CD14-positive monocyte (primary cell): ENCODE results near the gene KNSTRN. TPM values are rescaled to one million over a fixed set of nuclear protein-coding genes. Genes with fewer than 3 reads are reported as not detected.

Source experiments
- DNase-seq, 3 donors: peaks; one replicate each; pipeline ENCODE4 v3.0.0-alpha.2; 2011 to 2022
- H2AFZ ChIP-seq: 2 replicates; pipeline ENCODE4 v1.6.0; 2012; ENCODE audit warnings: mild to moderate bottlenecking, low read depth, low read length, inconsistent platforms; ENCODE audit not compliant: insufficient read depth, poor library complexity, severe bottlenecking
- H3K27ac ChIP-seq, 2 donors: 1 replicate in 1 of 2; 2 replicates in 1 of 2; pipeline ENCODE4 v1.5.1; 2012 to 2013; ENCODE audit warnings: low read length in 2 of 2, control low read depth in 1 of 2, inconsistent platforms in 1 of 2, low read depth in 1 of 2, mild to moderate bottlenecking in 1 of 2
- H3K27me3 ChIP-seq, 2 donors: one replicate each; pipeline versions ENCODE4 v1.6.0 to v1.6.1; 2011 to 2013; ENCODE audit warnings: low read length in 2 of 2; ENCODE audit not compliant: control insufficient read depth in 2 of 2, insufficient read depth in 2 of 2
- H3K36me3 ChIP-seq, 2 donors: replicated peaks in 1 of 2; 1 replicate in 1 of 2; 2 replicates in 1 of 2; pipeline versions ENCODE4 v1.5.1 to v1.6.1; 2012 to 2013; ENCODE audit warnings: low read length in 2 of 2, control low read depth in 1 of 2, inconsistent platforms in 1 of 2, mild to moderate bottlenecking in 1 of 2; ENCODE audit not compliant: insufficient read depth in 2 of 2, control insufficient read depth in 1 of 2
- H3K4me1 ChIP-seq, 2 donors: 1 replicate in 1 of 2; 2 replicates in 1 of 2; pipeline versions ENCODE4 v1.5.1 to v1.6.1; 2012 to 2013; ENCODE audit warnings: low read length in 2 of 2, control low read depth in 1 of 2, inconsistent platforms in 1 of 2, mild to moderate bottlenecking in 1 of 2, moderate library complexity in 1 of 2; ENCODE audit not compliant: insufficient read depth in 2 of 2, control insufficient read depth in 1 of 2
- H3K4me2 ChIP-seq: replicated peaks from 2 replicates; pipeline ENCODE3; 2012; ENCODE audit warnings: low read length, moderate library complexity, mild to moderate bottlenecking; ENCODE audit not compliant: poor library complexity, severe bottlenecking; ENCODE audit errors: extremely low read depth
- H3K4me3 ChIP-seq, 3 experiments: fragments of 200-600 bp in 1 of 3; sonication (generic) in 1 of 3; replicated peaks in 1 of 3; 1 replicate in 2 of 3; 2 replicates in 1 of 3; pipeline ENCODE4 v1.5.1; 2011 to 2013; ENCODE audit warnings: low read length in 3 of 3, mild to moderate bottlenecking in 3 of 3, control low read depth in 2 of 3, low read depth in 2 of 3, inconsistent platforms in 1 of 3, moderate library complexity in 1 of 3
- H3K79me2 ChIP-seq: 2 replicates; pipeline ENCODE4 v1.6.0; 2012; ENCODE audit warnings: mild to moderate bottlenecking, control low read depth, inconsistent platforms, low read length, moderate library complexity; ENCODE audit not compliant: insufficient read depth
- H3K9ac ChIP-seq: 2 replicates; pipeline ENCODE4 v1.6.0; 2017; ENCODE audit warnings: low read length, mild to moderate bottlenecking; ENCODE audit not compliant: insufficient read depth, poor library complexity, severe bottlenecking
- H3K9me3 ChIP-seq, 2 donors: replicated peaks in 1 of 2; 1 replicate in 1 of 2; 2 replicates in 1 of 2; pipeline versions ENCODE4 v1.5.1 to v1.6.1; 2012 to 2013; ENCODE audit warnings: low read length in 2 of 2, control low read depth in 1 of 2; ENCODE audit not compliant: control insufficient read depth in 1 of 2, insufficient read depth in 1 of 2
- H4K20me1 ChIP-seq: 2 replicates; pipeline ENCODE4 v1.6.0; 2012; ENCODE audit warnings: mild to moderate bottlenecking, low read length, control low read depth, moderate library complexity; ENCODE audit not compliant: insufficient read depth
- H3K27ac Mint-ChIP-seq, 7 donors: one replicate each; pipeline ENCODE4 v1.8.0; 2020; ENCODE audit warnings: mild to moderate bottlenecking in 7 of 7, mixed read lengths in 7 of 7, moderate library complexity in 6 of 7, inconsistent platforms in 2 of 7
- H3K27me3 Mint-ChIP-seq, 3 donors: one replicate each; pipeline ENCODE4 v1.8.0; 2021 to 2022; ENCODE audit warnings: low read depth in 3 of 3, mild to moderate bottlenecking in 3 of 3, mixed read lengths in 3 of 3, moderate library complexity in 3 of 3, inconsistent platforms in 1 of 3
- H3K36me3 Mint-ChIP-seq, 2 donors: one replicate each; pipeline ENCODE4 v1.8.0; 2020; ENCODE audit warnings: mixed read lengths in 2 of 2, inconsistent platforms in 1 of 2, mild to moderate bottlenecking in 1 of 2
- H3K4me1 Mint-ChIP-seq: one replicate; pipeline ENCODE4 v1.8.0; 2020; ENCODE audit warnings: mild to moderate bottlenecking, mixed read lengths
- H3K4me3 Mint-ChIP-seq, 2 donors: one replicate each; pipeline ENCODE4 v1.8.0; 2020; ENCODE audit warnings: mild to moderate bottlenecking in 2 of 2, mixed read lengths in 2 of 2, moderate library complexity in 1 of 2
- H3K9me3 Mint-ChIP-seq, 7 donors: one replicate each; pipeline ENCODE4 v1.8.0; 2020 to 2022; ENCODE audit warnings: mixed read lengths in 7 of 7, mild to moderate bottlenecking in 6 of 7, moderate library complexity in 6 of 7, inconsistent platforms in 2 of 7
- WGBS: methylation state at CpG from one replicate; pipeline ENCODE4 v1.1.5; 2013; ENCODE audit warnings: missing lambda C conversion rate; ENCODE audit not compliant: insufficient coverage; 5-methylcytosine and 5-hydroxymethylcytosine counted together
- intact Hi-C, 2 donors: fragments of 100-400 bp; cut with micrococcal nuclease; formaldehyde crosslinking; loops; one replicate each; pipeline versions ENCODE4 v1.15.0 to v1.15.1; 2023
- polyA plus RNA-seq, 3 donors: library from polyadenylated mRNA; depleted of rRNA in 1 of 3; unstranded in 2 of 3; stranded (reverse) in 1 of 3; fragments of 300-500 nt in 2 of 3; fragments of >200 nt in 1 of 3; fragmentation: Illumina TruSeq in 2 of 3; gene quantifications; 1 replicate in 2 of 3; 2 replicates in 1 of 3; pipeline ENCODE4 v1.2.3, GENCODE V29; 2012 to 2021
- TF ChIP-seq, protein P1 (sequence below): fragments of 200-600 bp; IDR thresholded peaks from one replicate; pipeline ENCODE4 v1.8.0; 2022; ENCODE audit warnings: antibody characterized with exemption, mild to moderate bottlenecking

The KNSTRN gene
- polyA plus RNA-seq, 3 donors = 5.4 to 10.0 (median 7.9) TPM

GRCh38 chr15:40334941-40335795 lies 47.4 kb upstream of the KNSTRN start:
- H3K36me3 ChIP-seq = peaks cover 0 to 12% of the 10 kb centered on the region in 2 donors
- H3K4me1 ChIP-seq = peaks cover 95 to 100% of the 10 kb centered on the region in 2 donors
- TF ChIP-seq, protein P1, sequence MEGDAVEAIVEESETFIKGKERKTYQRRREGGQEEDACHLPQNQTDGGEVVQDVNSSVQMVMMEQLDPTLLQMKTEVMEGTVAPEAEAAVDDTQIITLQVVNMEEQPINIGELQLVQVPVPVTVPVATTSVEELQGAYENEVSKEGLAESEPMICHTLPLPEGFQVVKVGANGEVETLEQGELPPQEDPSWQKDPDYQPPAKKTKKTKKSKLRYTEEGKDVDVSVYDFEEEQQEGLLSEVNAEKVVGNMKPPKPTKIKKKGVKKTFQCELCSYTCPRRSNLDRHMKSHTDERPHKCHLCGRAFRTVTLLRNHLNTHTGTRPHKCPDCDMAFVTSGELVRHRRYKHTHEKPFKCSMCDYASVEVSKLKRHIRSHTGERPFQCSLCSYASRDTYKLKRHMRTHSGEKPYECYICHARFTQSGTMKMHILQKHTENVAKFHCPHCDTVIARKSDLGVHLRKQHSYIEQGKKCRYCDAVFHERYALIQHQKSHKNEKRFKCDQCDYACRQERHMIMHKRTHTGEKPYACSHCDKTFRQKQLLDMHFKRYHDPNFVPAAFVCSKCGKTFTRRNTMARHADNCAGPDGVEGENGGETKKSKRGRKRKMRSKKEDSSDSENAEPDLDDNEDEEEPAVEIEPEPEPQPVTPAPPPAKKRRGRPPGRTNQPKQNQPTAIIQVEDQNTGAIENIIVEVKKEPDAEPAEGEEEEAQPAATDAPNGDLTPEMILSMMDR = no peak
- H3K9me3 ChIP-seq = no peaks in the 10 kb centered on the region
- peak overlapping the region in 1 of 3 experiments; percentile 71 for H3K4me3 ChIP-seq
- no peaks in the 10 kb centered on the region for H4K20me1 ChIP-seq
- Mint-ChIP-seq H3K27me3 (peaks cover 1 to 6% (median 3%) of the 10 kb centered on the region in 3 donors), H3K9me3 (peaks cover 0 to 2% (median 0%) of the 10 kb centered on the region in 7 donors), H3K36me3 (peaks cover 16% of the 10 kb centered on the region in 2 donors), H3K4me3 (no peak overlapping the region), H3K4me1 (peaks cover 87% of the 10 kb centered on the region), H3K27ac (peak overlapping the region; percentile 94 to 99 (median 97))
- peak overlapping the region; percentile 64 for H3K9ac ChIP-seq
- 63% methylated on average over 24 of the region's 26 CpGs for WGBS
- H3K79me2 ChIP-seq = peaks cover 9% of the 10 kb centered on the region
- DNase-seq = peak; percentile 66 to 82 (median 79)
- no peak overlapping the region for H3K4me2 ChIP-seq
- H3K27me3 ChIP-seq = no peaks in the 10 kb centered on the region
- intact Hi-C loops = loop anchor here (1.0 to 5.0 kb wide), 3 partner anchors 10 to 58 kb away; partner anchors contain the start of gene ANKRD63 (in 1 of the 2)
- peak overlapping the region; percentile 65 for H2AFZ ChIP-seq
- H3K27ac ChIP-seq = peak overlapping the region; percentile 93 to 96

DNA sequence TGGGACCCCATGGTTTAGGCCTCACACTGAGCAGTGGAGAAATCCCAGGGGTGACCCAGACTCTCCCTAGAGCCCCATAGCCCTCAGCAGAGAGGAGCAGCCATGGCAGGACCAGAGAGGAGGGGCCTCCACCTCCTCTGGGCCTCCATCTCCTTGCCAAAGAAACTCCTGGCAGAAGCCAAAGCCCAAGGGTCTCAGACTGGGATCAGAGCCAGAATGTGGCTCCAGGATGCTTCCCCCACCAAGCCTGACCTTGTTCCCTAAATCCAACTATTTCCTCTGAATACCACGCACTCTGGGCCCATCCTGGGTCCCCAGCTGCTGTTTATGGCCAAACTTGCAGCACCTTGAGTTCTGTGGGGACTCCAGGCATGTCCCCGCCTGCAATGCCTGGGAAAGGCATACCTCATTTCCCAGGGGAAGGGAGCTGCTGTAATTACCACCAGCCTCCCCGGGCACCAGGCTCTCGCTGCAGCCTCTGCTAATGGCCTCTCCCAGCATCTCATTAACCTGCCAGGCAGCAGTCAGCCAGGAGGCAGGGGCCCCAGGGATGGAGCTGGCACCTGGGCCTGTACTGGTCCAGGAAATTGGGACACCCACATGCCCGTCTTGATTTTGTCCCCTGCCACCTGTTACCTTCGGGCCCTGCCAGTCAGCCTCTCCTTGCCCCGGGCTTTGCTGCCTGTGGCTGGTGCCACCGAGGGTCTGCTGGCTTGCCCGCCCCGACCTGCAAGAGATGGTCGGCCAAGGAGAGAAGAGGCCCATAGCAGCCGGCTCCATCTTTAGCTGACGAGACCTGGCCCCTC lies 46.4 kb upstream of the KNSTRN start:
- Histone ChIP-seq H3K9me3 (no peaks in the 10 kb centered on the region), H3K36me3 (peaks cover 0 to 7% of the 10 kb centered on the region in 2 donors), H3K27me3 (no peaks in the 10 kb centered on the region), H2AFZ (peak overlapping the region; percentile 55), H3K9ac (no peak overlapping the region), H3K4me2 (peak overlapping the region; percentile 27), H3K4me1 (peaks cover 95 to 100% of the 10 kb centered on the region in 2 donors), H3K27ac (no peak overlapping the region), H4K20me1 (no peaks in the 10 kb centered on the region), H3K79me2 (peaks cover 6% of the 10 kb centered on the region), H3K4me3 (no peak overlapping the region)
- Mint-ChIP-seq H3K36me3 (peaks cover 8 to 15% of the 10 kb centered on the region in 2 donors), H3K27ac (peak overlapping the region in 4 of 7 donors; percentile 63 to 97 (median 75)), H3K4me3 (peak overlapping the region; percentile 31 to 46), H3K9me3 (peaks cover 0 to 2% (median 0%) of the 10 kb centered on the region in 7 donors), H3K27me3 (peaks cover 0 to 3% (median 2%) of the 10 kb centered on the region in 3 donors), H3K4me1 (peaks cover 87% of the 10 kb centered on the region)
- WGBS = 59% methylated on average over 5 of the region's 13 CpGs
- TF ChIP-seq, protein P1 = no peak
- DNase-seq = peak in 1 of 3 donors; percentile 4
- intact Hi-C loops = loop anchor here (5.0 kb wide), 2 partner anchors 54 to 59 kb away; partner anchors contain the start of gene ANKRD63 (in 1 of the 2)
